B cell (primary cell): ENCODE results near the gene MAB21L4. TPM values are rescaled to one million over a fixed set of nuclear protein-coding genes. Genes with fewer than 3 reads are reported as not detected.

Experiments
- ATAC-seq: fragments of 200-7000 bp; cut with Tn5 transposase; one replicate; pipeline ENCODE4 v1.10.0; 2021; ENCODE audit warnings: low read depth, mild to moderate bottlenecking, moderate number of reproducible peaks, moderate library complexity
- CTCF ChIA-PET: fragments of 350-600 bp; sonication (Branson Sonifier 250); formaldehyde crosslinking; loops from one replicate; lab custom pipeline; 2021; ENCODE audit warnings: antibody characterized with exemption, inconsistent platforms; lab: Charles Lee
- POLR2A ChIA-PET: fragments of 350-600 bp; sonication (Branson Sonifier 250); formaldehyde crosslinking; loops from one replicate; lab custom pipeline; 2021; ENCODE audit warnings: antibody characterized with exemption; lab: Charles Lee
- DNase-seq: peaks from one replicate; pipeline ENCODE4 v3.0.0; 2013
- H2AFZ ChIP-seq: 2 replicates; pipeline ENCODE4 v1.6.1; 2012; ENCODE audit warnings: mild to moderate bottlenecking, low read depth, low read length; ENCODE audit not compliant: insufficient read depth, poor library complexity, severe bottlenecking
- H3K27ac ChIP-seq, 2 donors: 1 replicate in 1 of 2; 2 replicates in 1 of 2; pipeline ENCODE4 v1.5.1; 2012 to 2013; ENCODE audit warnings: low read length in 2 of 2, mild to moderate bottlenecking in 2 of 2, moderate library complexity in 1 of 2
- H3K27me3 ChIP-seq, 4 experiments: fragments of 200-600 bp in 1 of 4; sonication (generic) in 1 of 4; replicated peaks in 1 of 4; 1 replicate in 2 of 4; 2 replicates in 2 of 4; pipeline versions ENCODE4 v1.6.1 to v1.7.0; 2013 to 2016; ENCODE audit warnings: low read length in 3 of 4, mild to moderate bottlenecking in 2 of 4, mixed read lengths in 1 of 4, moderate library complexity in 1 of 4; ENCODE audit not compliant: insufficient read depth in 4 of 4, control insufficient read depth in 3 of 4; ENCODE audit errors: control extremely low read depth in 1 of 4
- H3K36me3 ChIP-seq, 2 experiments: replicated peaks in 1 of 2; 1 replicate in 1 of 2; 2 replicates in 1 of 2; pipeline versions ENCODE4 v1.6.1 to v1.7.1; 2013; ENCODE audit warnings: low read length in 1 of 2; ENCODE audit not compliant: insufficient read depth in 2 of 2, control insufficient read depth in 1 of 2; ENCODE audit errors: control extremely low read depth in 1 of 2, extremely low read depth in 1 of 2
- H3K4me1 ChIP-seq, 2 donors: fragments of 200-600 bp in 1 of 2; sonication (generic) in 1 of 2; 1 replicate in 1 of 2; 2 replicates in 1 of 2; pipeline versions ENCODE4 v1.5.1 to v1.6.1; 2013 to 2017; ENCODE audit warnings: low read length in 2 of 2; ENCODE audit not compliant: control insufficient read depth in 2 of 2, insufficient read depth in 2 of 2
- H3K4me2 ChIP-seq: replicated peaks from 2 replicates; pipeline ENCODE3; 2012; ENCODE audit warnings: mild to moderate bottlenecking, low read depth, low read length; ENCODE audit not compliant: poor library complexity, severe bottlenecking
- H3K4me3 ChIP-seq, 5 experiments: fragments of 200-600 bp in 1 of 5; sonication (generic) in 1 of 5; 1 replicate in 3 of 5; 2 replicates in 2 of 5; pipeline versions ENCODE4 v1.5.1 to v1.7.0; 2011 to 2016; ENCODE audit warnings: low read length in 4 of 5, mild to moderate bottlenecking in 4 of 5, low read depth in 2 of 5, control low read depth in 1 of 5, moderate library complexity in 1 of 5; ENCODE audit not compliant: insufficient read depth in 1 of 5; ENCODE audit errors: control extremely low read depth in 1 of 5, extremely low read depth in 1 of 5
- H3K79me2 ChIP-seq: fragments of 200-600 bp; sonication (generic); one replicate; pipeline ENCODE4 v1.6.0; 2016; ENCODE audit warnings: low read length; ENCODE audit not compliant: control insufficient read depth, insufficient read depth
- H3K9ac ChIP-seq: fragments of 200-600 bp; sonication (generic); 2 replicates; pipeline ENCODE4 v1.6.1; 2017; ENCODE audit warnings: mild to moderate bottlenecking, low read length, moderate library complexity
- H3K9me3 ChIP-seq, 3 donors: one replicate each; pipeline versions ENCODE4 v1.6.1 to v1.7.1; 2013; ENCODE audit warnings: low read length in 2 of 3; ENCODE audit not compliant: control insufficient read depth in 2 of 3, insufficient read depth in 1 of 3; ENCODE audit errors: control extremely low read depth in 1 of 3
- H4K20me1 ChIP-seq: 2 replicates; pipeline ENCODE4 v1.6.0; 2012; ENCODE audit warnings: mild to moderate bottlenecking, low read length; ENCODE audit not compliant: insufficient read depth, control insufficient read depth, poor library complexity, severe bottlenecking
- H3K27ac Mint-ChIP-seq: one replicate; pipeline ENCODE4 v1.8.0; 2021; ENCODE audit warnings: mixed read lengths
- H3K27me3 Mint-ChIP-seq: one replicate; pipeline ENCODE4 v1.8.0; 2021; ENCODE audit warnings: mixed read lengths
- H3K4me1 Mint-ChIP-seq: one replicate; pipeline ENCODE4 v1.8.0; 2021; ENCODE audit warnings: mixed read lengths
- H3K4me3 Mint-ChIP-seq: one replicate; pipeline ENCODE4 v1.8.0; 2021; ENCODE audit warnings: mixed read lengths
- H3K9me3 Mint-ChIP-seq: one replicate; pipeline ENCODE4 v1.8.0; 2022; ENCODE audit warnings: mixed read lengths; ENCODE audit not compliant: insufficient read depth
- CTCF ChIP-seq: fragments of 200-600 bp; IDR thresholded peaks from one replicate; pipeline ENCODE4 v1.8.0; 2022; ENCODE audit warnings: antibody characterized with exemption, mild to moderate bottlenecking
- EZH2 ChIP-seq: IDR thresholded peaks from 2 replicates; pipeline ENCODE4 v1.6.1; 2012; ENCODE audit warnings: borderline replicate concordance, low read depth, mild to moderate bottlenecking, moderate library complexity, low read length; ENCODE audit not compliant: insufficient read depth, poor library complexity, severe bottlenecking
- WGBS: methylation state at CpG from one replicate; pipeline ENCODE4 v1.1.5; 2013; ENCODE audit warnings: missing lambda C conversion rate; ENCODE audit not compliant: insufficient coverage; 5-methylcytosine and 5-hydroxymethylcytosine counted together
- intact Hi-C: fragments of 100-400 bp; cut with micrococcal nuclease; formaldehyde crosslinking; loops from one replicate; pipeline ENCODE4 v1.10.0; 2022
- polyA plus RNA-seq: library from polyadenylated mRNA; depleted of rRNA; stranded (reverse); fragments of >200 nt; gene quantifications from 2 replicates; pipeline ENCODE4 v1.2.3, GENCODE V29; 2012
- total RNA-seq, 2 donors: library from RNA; stranded (reverse); fragments of 120-200 nt in 1 of 2; gene quantifications; 1 replicate in 1 of 2; 2 replicates in 1 of 2; pipeline versions ENCODE4 v1.2.3 to v1.2.4, GENCODE V29; 2013 to 2022

Gene MAB21L4
- total and polyA plus RNA-seq, 2 donors (not counting 1 experiment from before 2014, with no cell fraction given), result not detected

DNA sequence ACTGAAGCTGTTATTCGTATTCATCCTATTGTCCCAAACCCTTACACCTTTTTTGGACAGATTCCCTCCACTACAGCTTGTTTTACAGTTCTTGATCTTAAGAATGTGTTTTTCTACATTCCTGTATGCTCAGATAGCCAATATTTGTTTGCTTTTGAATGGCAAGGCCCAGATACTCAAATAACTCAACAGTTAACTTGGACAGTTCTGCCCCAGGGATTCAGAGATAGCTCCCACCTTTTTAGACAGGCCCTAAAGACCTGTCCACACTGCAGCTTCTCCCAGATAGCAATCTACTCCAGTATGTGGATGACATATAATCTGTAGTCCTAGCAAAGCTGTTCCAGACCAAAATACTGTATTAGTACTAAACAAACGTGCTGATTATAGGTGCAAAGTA lies 34.4 kb downstream of the MAB21L4 start:
- WGBS, result 80% methylated on average over 1 of the region's 2 CpGs
- no peaks in the 10 kb centered on the region for H3K27me3 ChIP-seq
- H3K9me3 Mint-ChIP-seq, result no peaks in the 10 kb centered on the region
- ChIA-PET POLR2A (no interaction called here), CTCF (interaction anchor here (1.4 kb wide), 1 partner anchor 10 kb away, joined by 5 read pairs; no protein-coding TSS in a partner anchor)
- no peaks in the 10 kb centered on the region for H3K4me1 Mint-ChIP-seq
- no peak for TF ChIP-seq EZH2
- TF ChIP-seq CTCF, result no peak
- DNase-seq (no peak), ATAC-seq (no peak)
- H3K4me3 Mint-ChIP-seq, result no peak overlapping the region
- no peaks in the 10 kb centered on the region for H3K36me3 ChIP-seq
- no peaks in the 10 kb centered on the region for H4K20me1 ChIP-seq
- no peaks in the 10 kb centered on the region for H3K79me2 ChIP-seq
- H3K27ac ChIP-seq, result no peak overlapping the region
- peaks cover 29% of the 10 kb centered on the region for H3K27me3 Mint-ChIP-seq
- no peak overlapping the region for H2AFZ ChIP-seq
- no peak overlapping the region for H3K9ac ChIP-seq
- no peak overlapping the region for H3K27ac Mint-ChIP-seq
- intact Hi-C loops, result no loop called here
- H3K4me1 ChIP-seq, result no peaks in the 10 kb centered on the region
- H3K4me3 ChIP-seq, result no peak overlapping the region
- H3K9me3 ChIP-seq, result peaks cover 0 to under 1% (median 0%) of the 10 kb centered on the region in 3 donors
- H3K4me2 ChIP-seq, result no peak overlapping the region

- no peak overlapping the region for H3K9ac ChIP-seq
- intact Hi-C loops, result no loop called here
- H3K27ac ChIP-seq, result no peak overlapping the region
- no peak overlapping the region for H2AFZ ChIP-seq
- no peaks in the 10 kb centered on the region for H3K4me1 ChIP-seq
- DNase-seq, result no peak
- Mint-ChIP-seq H3K27ac (no peak overlapping the region), H3K9me3 (peaks cover 5% of the 10 kb centered on the region), H3K4me1 (no peaks in the 10 kb centered on the region), H3K27me3 (peaks cover 13% of the 10 kb centered on the region), H3K4me3 (no peak overlapping the region)
- no peaks in the 10 kb centered on the region for H3K27me3 ChIP-seq
- no peaks in the 10 kb centered on the region for H3K36me3 ChIP-seq
- no peaks in the 10 kb centered on the region for H4K20me1 ChIP-seq
- no peak for TF ChIP-seq EZH2
- TF ChIP-seq CTCF, result no peak
- ATAC-seq, result no peak
- WGBS, result 94% methylated on average over 9 of the region's 10 CpGs
- ChIA-PET CTCF (no interaction called here), POLR2A (no interaction called here)
- no peak overlapping the region for H3K4me3 ChIP-seq
- no peaks in the 10 kb centered on the region for H3K79me2 ChIP-seq
- no peak overlapping the region for H3K4me2 ChIP-seq
- peaks cover 0 to 27% (median 8%) of the 10 kb centered on the region in 3 donors for H3K9me3 ChIP-seq
Measured at GRCh38 chr2:240858871-240859270, 37.1 kb downstream of the MAB21L4 start.
